Panc1 (cell line): Measurements from ENCODE around the gene HDAC1. TPM values are rescaled to one million over a fixed set of nuclear protein-coding genes. Genes with fewer than 3 reads are reported as not detected.

Experiments
- ATAC-seq: fragments of 200-7000 bp; cut with Tn5 transposase; 2 replicates; pipeline ENCODE4 v1.9.1; 2020; ENCODE audit warnings: mild to moderate bottlenecking, moderate library complexity
- BruUV-seq: library from RNA; stranded (reverse); fragments of 400-500 nt; replicated peaks from 2 replicates; lab custom pipeline; 2021; lab: Mats Ljungman, UMichigan
- CTCF ChIA-PET: fragments of 300-600 bp; sonication (Branson Sonifier 250); formaldehyde crosslinking; loops from one replicate; lab custom pipeline; 2022; ENCODE audit warnings: antibody characterized with exemption; lab: Charles Lee
- POLR2A ChIA-PET: fragments of 300-600 bp; sonication (Branson Sonifier 250); formaldehyde crosslinking; loops from one replicate; lab custom pipeline; 2022; ENCODE audit warnings: antibody characterized with exemption; lab: Charles Lee
- DNase-seq: peaks from one replicate; pipeline ENCODE4 v3.0.0-alpha.2; 2010; ENCODE audit warnings: low read depth, low spot score
- H3K27ac ChIP-seq: 2 replicates; pipeline ENCODE4 v1.5.1; 2011; ENCODE audit warnings: mild to moderate bottlenecking, low read length, inconsistent platforms
- H3K27me3 ChIP-seq: fragments of 200-500 bp; sonication (Bioruptor generic); 2 replicates; pipeline ENCODE4 v1.6.0; 2014; ENCODE audit warnings: low read length, inconsistent platforms; ENCODE audit not compliant: control insufficient read depth, insufficient read depth
- H3K36me3 ChIP-seq: fragments of 200-500 bp; sonication (Bioruptor generic); 2 replicates; pipeline ENCODE4 v1.5.1; 2014; ENCODE audit warnings: inconsistent platforms, mild to moderate bottlenecking, low read length, moderate library complexity; ENCODE audit not compliant: control insufficient read depth, insufficient read depth
- H3K4me1 ChIP-seq: 2 replicates; pipeline ENCODE4 v1.5.1; 2011; ENCODE audit warnings: inconsistent platforms, mild to moderate bottlenecking, low read length, moderate library complexity; ENCODE audit not compliant: control insufficient read depth, insufficient read depth
- H3K4me3 ChIP-seq, 2 experiments: 2 replicates each; pipeline ENCODE4 v1.5.1; 2011 to 2012; ENCODE audit warnings: low read depth in 2 of 2, low read length in 2 of 2, mild to moderate bottlenecking in 2 of 2, inconsistent platforms in 1 of 2, moderate library complexity in 1 of 2
- H3K9me3 ChIP-seq: fragments of 200-500 bp; sonication (Bioruptor generic); 2 replicates; pipeline ENCODE4 v1.5.1; 2014; ENCODE audit warnings: low read depth, mild to moderate bottlenecking, inconsistent platforms, low read length, moderate library complexity; ENCODE audit not compliant: control insufficient read depth, insufficient read depth
- CTCF ChIP-seq: fragments of 450-650 bp; IDR thresholded peaks from 2 replicates; pipeline ENCODE4 v1.5.1; 2017; ENCODE audit warnings: mild to moderate bottlenecking
- POLR2AphosphoS5 ChIP-seq: IDR thresholded peaks from 2 replicates; pipeline ENCODE4 v1.6.1; 2012; ENCODE audit warnings: mild to moderate bottlenecking, low read depth, low read length, moderate library complexity
- REST ChIP-seq, 2 experiments: IDR thresholded peaks; 2 replicates each; pipeline ENCODE4 v1.6.1; 2011 to 2012; ENCODE audit warnings: low read depth in 2 of 2, control low read depth in 1 of 2, low read length in 1 of 2, mild to moderate bottlenecking in 1 of 2, moderate library complexity in 1 of 2; ENCODE audit not compliant: insufficient read depth in 1 of 2
- SIN3A ChIP-seq: IDR thresholded peaks from 2 replicates; pipeline ENCODE4 v1.6.1; 2012; ENCODE audit warnings: low read depth, mild to moderate bottlenecking, low read length, moderate library complexity, borderline replicate concordance; ENCODE audit not compliant: insufficient read depth
- TCF7L2 ChIP-seq: IDR thresholded peaks from 2 replicates; pipeline ENCODE4 v1.6.1; 2011; ENCODE audit warnings: mild to moderate bottlenecking, low read depth, low read length, inconsistent platforms
- in situ Hi-C: cut with HindIII; loops from 2 replicates; pipeline ENCODE4 v1.10.0; 2016; ENCODE audit warnings: low sequenced_read_pairs, low pct_unique_long_range_greater_than_20kb
- intact Hi-C: fragments of 100-400 bp; cut with micrococcal nuclease; formaldehyde crosslinking; loops from one replicate; pipeline ENCODE4 v1.10.0; 2022; ENCODE audit not compliant: unreplicated experiment
- total RNA-seq: library from RNA; stranded (reverse); gene quantifications from one replicate; pipeline ENCODE4 v1.2.1, GENCODE V29; 2021; ENCODE audit not compliant: unreplicated experiment

The HDAC1 gene
- total RNA-seq, 1 experiment from 2014 or later, result 256 TPM

GRCh38 chr1:32372149-32372756, 80.4 kb downstream of the HDAC1 start:
- H3K27me3 ChIP-seq, result no peaks in the 10 kb centered on the region
- POLR2A ChIA-PET, result no interaction called here
- no TSS peak for BruUV-seq
- H3K4me1 ChIP-seq, result no peaks in the 10 kb centered on the region
- H3K9me3 ChIP-seq, result no peaks in the 10 kb centered on the region
- ATAC-seq (peak; percentile 58), DNase-seq (no peak)
- intact Hi-C loops (no loop called here), in situ Hi-C loops (no loop called here)
- H3K27ac ChIP-seq, result no peak overlapping the region
- no peak overlapping the region for H3K4me3 ChIP-seq
- no peak for TF ChIP-seq CTCF
- no peak for TF ChIP-seq SIN3A
- TF ChIP-seq REST (IDR thresholded peaks at IDR 0.05; ENCODE audit: insufficient read depth in 1 of 2, low read depth in 2 of 2, low read length in 1 of 2), result no peak
- CTCF ChIA-PET, result no interaction called here
- H3K36me3 ChIP-seq, result peaks cover 13% of the 10 kb centered on the region

- BruUV-seq, result no TSS peak
- H3K4me3 ChIP-seq, result no peak overlapping the region
- intact Hi-C loops, result no loop called here
- ATAC-seq (no peak), DNase-seq (no peak)
- ChIA-PET CTCF (no interaction called here), POLR2A (no interaction called here)
- H3K9me3 ChIP-seq, result no peaks in the 10 kb centered on the region
- H3K27ac ChIP-seq, result no peak overlapping the region
- H3K4me1 ChIP-seq, result no peaks in the 10 kb centered on the region
- in situ Hi-C loops, result no loop called here
- no peak for TF ChIP-seq TCF7L2
- TF ChIP-seq CTCF, result no peak
- TF ChIP-seq REST (IDR thresholded peaks at IDR 0.05; ENCODE audit: insufficient read depth in 1 of 2, low read depth in 2 of 2, low read length in 1 of 2), result no peak
- TF ChIP-seq POLR2AphosphoS5, result no peak
- no peak for TF ChIP-seq SIN3A
- peaks cover 14% of the 10 kb centered on the region for H3K36me3 ChIP-seq
- H3K27me3 ChIP-seq, result no peaks in the 10 kb centered on the region
These were observed 82.2 kb downstream of the HDAC1 start for GRCh38 chr1:32373996-32374592.
